Upper lobe of right lung (tissue), 1 donor: ENCODE measurements around the gene LRRC56. TPM values are rescaled to one million over a fixed set of nuclear protein-coding genes. Genes with fewer than 3 reads are reported as not detected.

Source experiments
- ATAC-seq: fragments of 200-7000 bp; cut with Tn5 transposase; one replicate; pipeline ENCODE4 v1.9.1; 2020; ENCODE audit warnings: mild to moderate bottlenecking, moderate library complexity
- DNase-seq: peaks from one replicate; pipeline ENCODE4 v3.0.0-alpha.2; 2020
- H3K27ac ChIP-seq: fragments of 200-600 bp; one replicate; pipeline ENCODE4 v1.8.0; 2022
- H3K27me3 ChIP-seq: fragments of 200-600 bp; one replicate; pipeline ENCODE4 v1.8.0; 2022; ENCODE audit warnings: mild to moderate bottlenecking
- H3K36me3 ChIP-seq: fragments of 200-600 bp; one replicate; pipeline ENCODE4 v1.8.0; 2022
- H3K4me1 ChIP-seq: fragments of 200-600 bp; one replicate; pipeline ENCODE4 v1.8.0; 2022
- H3K4me3 ChIP-seq: fragments of 200-600 bp; one replicate; pipeline ENCODE4 v1.8.0; 2022; ENCODE audit warnings: mild to moderate bottlenecking
- H3K9me3 ChIP-seq: fragments of 200-600 bp; one replicate; pipeline ENCODE4 v1.8.0; 2022
- intact Hi-C: fragments of 100-400 bp; cut with DNase I; formaldehyde crosslinking; loops from one replicate; pipeline ENCODE4 v1.11.0; 2022
- total RNA-seq: library from RNA; stranded (reverse); fragmentation: NEBNext Ultra II Directional; extraction: Animal tissue kit (Norgen Biotek cat#: 25700); gene quantifications from one replicate; pipeline ENCODE4 v1.2.1, GENCODE V29; 2021
- TF ChIP-seq, protein P1 (sequence below): fragments of 200-600 bp; IDR thresholded peaks from one replicate; pipeline ENCODE4 v1.8.0; 2022; ENCODE audit warnings: antibody characterized with exemption
- donor health status: DM: no; HTN: yes; CAD: no; lungs with severe emphysema.

LRRC56 gene
- total RNA-seq, 1 donor from 2014 or later = 3.2 TPM

DNA sequence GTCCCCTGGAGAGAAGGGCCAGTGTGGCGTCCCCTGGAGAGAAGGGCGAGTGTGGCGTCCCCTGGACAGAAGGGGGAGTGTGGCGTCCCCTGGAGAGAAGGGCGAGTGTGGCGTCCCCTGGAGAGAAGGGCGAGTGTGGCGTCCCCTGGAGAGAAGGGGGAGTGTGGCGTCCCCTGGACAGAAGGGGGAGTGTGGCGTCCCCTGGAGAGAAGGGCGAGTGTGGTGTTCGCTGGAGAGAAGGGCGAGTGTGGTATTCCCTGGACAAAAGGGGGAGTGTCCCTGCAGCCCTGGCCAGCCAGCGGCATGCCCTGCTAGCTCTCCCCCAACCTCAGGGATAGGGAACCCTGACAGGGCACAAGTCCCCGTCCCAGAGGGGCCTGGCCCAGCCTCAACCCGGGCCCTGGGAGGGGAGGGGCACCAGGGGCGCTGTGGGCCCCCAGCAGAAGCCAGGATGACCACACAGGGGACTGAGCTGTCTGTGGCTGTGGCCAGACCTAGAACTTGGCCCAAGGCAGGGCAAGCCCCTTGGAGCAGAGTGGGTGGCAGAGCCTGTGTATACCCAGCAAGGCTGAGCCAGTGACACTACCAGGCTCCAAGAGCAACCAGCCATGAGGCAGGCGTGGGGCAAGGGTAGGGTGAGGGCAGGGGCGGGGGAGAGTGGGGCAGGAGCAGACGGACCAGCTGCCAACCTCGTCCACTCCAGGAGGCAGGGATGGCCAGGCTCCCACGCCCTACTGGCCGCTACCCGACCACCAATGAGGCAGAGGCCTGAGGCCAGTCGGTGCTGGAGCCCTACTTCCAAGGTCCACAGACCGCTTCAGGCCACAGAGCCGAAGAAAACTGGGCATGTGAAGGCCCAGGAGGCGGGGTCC, 6.1 kb upstream of the LRRC56 start:
- Histone ChIP-seq H3K27ac (no peak overlapping the region), H3K36me3 (peaks cover 27% of the 10 kb centered on the region), H3K9me3 (no peaks in the 10 kb centered on the region), H3K4me3 (no peak overlapping the region), H3K27me3 (no peaks in the 10 kb centered on the region), H3K4me1 (peaks cover 14% of the 10 kb centered on the region)
- DNase-seq (peak; percentile 63), ATAC-seq (no peak)
- intact Hi-C loops = no loop called here
- TF ChIP-seq, protein P1, sequence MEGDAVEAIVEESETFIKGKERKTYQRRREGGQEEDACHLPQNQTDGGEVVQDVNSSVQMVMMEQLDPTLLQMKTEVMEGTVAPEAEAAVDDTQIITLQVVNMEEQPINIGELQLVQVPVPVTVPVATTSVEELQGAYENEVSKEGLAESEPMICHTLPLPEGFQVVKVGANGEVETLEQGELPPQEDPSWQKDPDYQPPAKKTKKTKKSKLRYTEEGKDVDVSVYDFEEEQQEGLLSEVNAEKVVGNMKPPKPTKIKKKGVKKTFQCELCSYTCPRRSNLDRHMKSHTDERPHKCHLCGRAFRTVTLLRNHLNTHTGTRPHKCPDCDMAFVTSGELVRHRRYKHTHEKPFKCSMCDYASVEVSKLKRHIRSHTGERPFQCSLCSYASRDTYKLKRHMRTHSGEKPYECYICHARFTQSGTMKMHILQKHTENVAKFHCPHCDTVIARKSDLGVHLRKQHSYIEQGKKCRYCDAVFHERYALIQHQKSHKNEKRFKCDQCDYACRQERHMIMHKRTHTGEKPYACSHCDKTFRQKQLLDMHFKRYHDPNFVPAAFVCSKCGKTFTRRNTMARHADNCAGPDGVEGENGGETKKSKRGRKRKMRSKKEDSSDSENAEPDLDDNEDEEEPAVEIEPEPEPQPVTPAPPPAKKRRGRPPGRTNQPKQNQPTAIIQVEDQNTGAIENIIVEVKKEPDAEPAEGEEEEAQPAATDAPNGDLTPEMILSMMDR = no peak

GRCh38 chr11:531919-532526, 5.3 kb upstream of the LRRC56 start:
- TF ChIP-seq, protein P1 = no peak
- Histone ChIP-seq H3K4me3 (no peak overlapping the region), H3K36me3 (peaks cover 27% of the 10 kb centered on the region), H3K27me3 (no peaks in the 10 kb centered on the region), H3K4me1 (peaks cover 23% of the 10 kb centered on the region), H3K27ac (no peak overlapping the region), H3K9me3 (no peaks in the 10 kb centered on the region)
- intact Hi-C loops = no loop called here
- ATAC-seq (no peak), DNase-seq (peak; percentile 58)

DNA sequence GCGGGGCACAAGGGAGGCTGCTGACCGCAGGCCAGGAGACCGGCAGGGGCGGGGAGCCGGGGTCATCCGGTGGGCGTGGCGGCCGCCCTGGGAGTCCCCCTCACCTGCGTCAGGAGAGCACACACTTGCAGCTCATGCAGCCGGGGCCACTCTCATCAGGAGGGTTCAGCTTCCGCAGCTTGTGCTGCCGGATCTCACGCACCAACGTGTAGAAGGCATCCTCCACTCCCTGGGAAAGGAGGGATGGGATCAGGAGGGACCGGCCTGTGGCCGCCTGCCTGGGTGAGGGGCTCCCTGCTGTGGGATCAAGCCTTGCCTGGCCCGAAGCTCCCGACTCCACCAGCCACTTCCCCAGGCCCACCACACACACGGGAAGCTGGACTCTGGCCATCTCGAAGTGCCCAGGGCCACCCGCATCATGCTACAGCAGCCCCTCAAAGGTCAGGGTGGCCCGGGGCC, 4.8 kb upstream of the LRRC56 start:
- intact Hi-C loops = no loop called here
- Histone ChIP-seq H3K36me3 (peaks cover 27% of the 10 kb centered on the region), H3K27me3 (no peaks in the 10 kb centered on the region), H3K4me1 (peaks cover 25% of the 10 kb centered on the region), H3K27ac (no peak overlapping the region), H3K4me3 (no peak overlapping the region), H3K9me3 (no peaks in the 10 kb centered on the region)
- ATAC-seq = no peak
- no peak for DNase-seq
- TF ChIP-seq, protein P1 = no peak

GRCh38 chr11:532986-533585, 4.2 kb upstream of the LRRC56 start:
- Histone ChIP-seq H3K4me1 (peaks cover 30% of the 10 kb centered on the region), H3K4me3 (no peak overlapping the region), H3K27me3 (no peaks in the 10 kb centered on the region), H3K36me3 (peaks cover 27% of the 10 kb centered on the region), H3K9me3 (no peaks in the 10 kb centered on the region), H3K27ac (no peak overlapping the region)
- ATAC-seq = no peak
- intact Hi-C loops = no loop called here
- TF ChIP-seq, protein P1 = no peak
- peak; percentile 68 for DNase-seq

GRCh38 chr11:533586-534395, 3.5 kb upstream of the LRRC56 start:
- intact Hi-C loops = no loop called here
- DNase-seq = peak; percentile 63
- Histone ChIP-seq H3K4me3 (peak overlapping the region; percentile 92), H3K27me3 (no peaks in the 10 kb centered on the region), H3K27ac (no peak overlapping the region), H3K4me1 (peaks cover 31% of the 10 kb centered on the region), H3K36me3 (peaks cover 27% of the 10 kb centered on the region), H3K9me3 (no peaks in the 10 kb centered on the region)
- TF ChIP-seq, protein P1 = no peak
- no peak for ATAC-seq
